ENCODE data around the gene KCTD21.
"Not testable (repeated sequence)": the region's sequence is repeated elsewhere in the genome, so short reads cannot be mapped to it uniquely, and the experiment has no call there.

KCTD21 gene

DNA sequence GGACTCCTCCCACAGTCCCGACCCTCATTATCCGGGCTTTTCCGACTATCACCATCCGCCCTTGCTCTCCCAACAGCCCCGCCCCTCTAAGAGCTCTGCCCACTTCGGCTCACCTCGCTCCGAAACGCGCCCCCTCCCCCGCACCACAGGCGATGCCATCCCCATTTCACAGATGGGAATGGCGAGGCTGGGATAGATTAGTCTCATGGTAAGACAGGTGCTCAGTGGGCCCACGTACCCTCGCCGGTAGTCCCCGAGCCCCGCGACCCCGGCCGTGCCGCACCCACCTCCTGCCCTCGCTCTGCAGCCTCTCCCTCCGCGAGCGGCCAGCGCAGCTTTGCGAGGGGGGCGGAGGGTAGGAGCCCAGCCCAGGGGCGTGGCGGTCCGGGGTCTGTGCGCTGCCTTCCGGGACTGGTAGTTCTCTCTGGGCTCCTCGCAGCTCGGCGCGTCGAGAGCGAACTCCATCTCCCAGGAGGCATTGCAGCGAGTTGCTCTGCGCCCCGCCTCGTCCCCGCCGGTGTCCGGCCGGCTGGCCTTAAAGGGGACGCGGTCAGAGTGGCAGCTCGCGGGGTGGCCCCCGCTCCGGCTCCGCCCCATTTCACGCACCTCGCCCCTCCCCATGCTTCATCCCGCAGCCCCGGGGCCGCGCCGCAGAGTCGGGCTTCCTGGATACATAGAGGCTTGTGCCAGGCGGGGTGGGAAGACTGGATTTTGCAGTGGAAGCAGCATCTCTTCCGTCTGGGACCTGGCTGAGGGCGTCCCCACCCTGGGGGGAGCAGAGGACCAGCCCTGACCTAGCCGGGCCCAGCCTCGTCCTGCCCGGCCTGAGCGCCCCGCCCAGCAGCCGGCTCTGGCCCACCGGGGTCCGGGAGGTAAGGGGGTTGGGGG is at the start of gene KCTD21, which contains the start of gene USP35:
Gene KCTD21, minus strand, starts transcription at position 341 of the 888 bp plus-strand sequence. CDS start 14,072 bp downstream, outside the sequence.
Gene USP35, plus strand, starts transcription at position 634 of the 888 bp plus-strand sequence. CDS start 7,327 bp downstream, outside the sequence.
- peak; percentile 92 to 93 for DNase-seq

DNA sequence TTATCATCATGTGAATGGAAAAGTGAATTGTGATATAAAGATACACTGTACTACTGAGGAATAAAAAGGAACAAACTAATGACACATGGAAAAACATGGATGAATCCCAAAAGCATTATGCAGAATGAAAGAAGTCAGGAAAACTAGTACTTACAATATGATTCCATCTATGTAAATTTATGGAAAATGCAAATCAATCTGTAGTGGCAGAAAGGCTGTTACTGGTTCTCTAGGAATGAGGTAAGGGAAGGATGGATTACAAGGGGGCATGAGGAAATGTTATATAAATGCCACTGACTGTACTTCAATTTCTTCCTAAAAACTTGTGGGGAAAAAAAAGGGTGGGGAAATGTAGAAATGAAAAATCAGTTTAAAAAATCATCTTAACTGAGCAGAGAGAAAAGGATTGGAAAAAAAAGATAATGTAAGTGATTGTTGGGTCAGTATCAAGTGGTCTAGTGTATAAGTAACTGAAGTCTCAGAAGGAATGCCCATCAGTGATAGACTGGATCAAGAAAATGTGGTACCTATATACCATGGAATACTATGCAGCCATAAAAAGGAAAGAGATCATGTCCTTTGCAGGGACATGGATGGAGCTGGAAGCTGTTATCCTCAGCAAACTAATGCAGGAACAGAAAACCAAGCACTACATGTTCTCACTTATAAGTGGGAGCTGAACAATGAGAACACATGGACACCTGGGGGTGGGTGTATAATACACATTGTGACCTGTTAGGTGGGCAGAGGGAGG is 49.0 kb upstream of the KCTD21 start:
- no peak for DNase-seq

GRCh38 chr11:78234006-78234405 is 45.6 kb upstream of the KCTD21 start:
- no peak for DNase-seq

DNA sequence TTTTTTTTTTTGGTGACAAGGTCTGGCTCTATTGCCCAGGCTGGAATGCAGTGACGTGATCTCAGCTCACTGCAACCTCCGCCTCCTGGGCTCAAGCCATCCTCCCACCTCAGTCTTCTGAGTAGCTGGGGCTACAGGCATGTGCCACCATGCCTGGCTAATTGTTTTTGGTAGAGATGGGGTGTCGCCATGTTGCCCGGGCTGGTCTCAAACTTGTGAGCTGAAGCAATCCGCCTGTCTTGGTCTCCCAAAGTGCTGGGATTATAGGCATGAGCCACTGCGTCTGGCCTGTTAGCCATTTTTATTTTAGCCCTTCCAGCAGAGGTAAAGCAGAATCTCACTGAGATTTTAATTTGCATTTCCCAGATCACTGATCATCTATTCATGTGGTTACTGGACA is 44.6 kb upstream of the KCTD21 start:
- not testable (repeated sequence) for DNase-seq

DNA sequence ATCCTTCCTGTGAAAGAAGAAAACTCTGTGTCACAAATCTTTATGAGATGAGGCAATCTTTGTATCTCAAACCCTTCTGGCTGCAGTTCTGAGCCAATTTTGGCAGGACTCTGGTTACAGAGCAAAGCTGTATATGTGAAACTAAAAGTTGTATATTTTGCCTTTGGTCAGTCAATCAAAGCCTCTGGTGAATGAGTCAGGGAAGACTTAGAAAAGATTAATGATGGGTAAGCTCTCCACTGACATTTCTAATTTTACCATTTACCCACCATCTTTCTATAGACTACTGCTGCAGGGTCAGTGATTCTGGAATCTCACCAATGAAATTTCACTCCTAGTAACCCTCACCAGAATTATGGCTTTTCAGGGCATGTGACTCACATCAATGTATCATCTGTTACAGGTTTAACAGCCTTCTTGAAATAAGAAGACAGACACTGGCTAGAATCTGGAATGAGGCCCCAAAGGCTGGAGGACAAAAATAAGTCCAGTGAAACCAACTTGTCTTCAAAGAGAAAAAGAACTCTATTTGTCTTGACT is 43.6 kb upstream of the KCTD21 start:
- no peak for DNase-seq

DNA sequence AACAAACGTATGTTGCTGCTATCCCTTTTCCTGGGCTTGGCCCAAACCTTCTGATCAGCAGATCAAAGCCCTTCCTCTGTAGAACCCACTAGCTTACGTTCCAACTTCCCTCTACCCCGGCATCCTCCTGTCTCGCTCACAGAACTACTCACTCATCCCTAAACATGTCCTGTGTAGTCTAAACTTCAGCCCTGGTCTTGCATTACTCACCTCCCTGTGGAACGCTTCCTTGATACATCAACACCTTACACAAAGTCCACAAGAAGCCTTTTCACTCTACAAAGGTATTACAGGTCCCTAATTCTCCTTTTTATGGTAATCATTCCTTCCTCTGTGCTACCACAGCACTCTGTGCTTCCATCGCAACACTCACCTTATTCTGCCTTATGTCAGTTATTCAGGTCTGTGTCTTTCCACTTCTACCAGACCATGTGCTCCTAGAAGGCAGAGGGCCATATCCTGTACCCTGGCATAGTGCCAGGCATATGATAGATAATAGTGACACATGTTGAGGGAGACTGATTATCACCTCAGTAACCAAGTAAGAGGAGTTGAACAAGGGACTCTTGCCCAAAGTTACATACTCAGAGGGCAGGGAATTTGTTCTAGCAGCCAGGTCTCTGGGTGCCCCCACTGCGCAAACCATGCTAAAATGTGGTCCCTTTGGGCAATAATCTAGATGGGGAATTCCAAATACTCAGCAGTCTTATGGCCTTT is 41.9 kb upstream of the KCTD21 start:
- DNase-seq = no peak

GRCh38 chr11:78229106-78229505 is 40.7 kb upstream of the KCTD21 start:
- no peak for DNase-seq

DNA sequence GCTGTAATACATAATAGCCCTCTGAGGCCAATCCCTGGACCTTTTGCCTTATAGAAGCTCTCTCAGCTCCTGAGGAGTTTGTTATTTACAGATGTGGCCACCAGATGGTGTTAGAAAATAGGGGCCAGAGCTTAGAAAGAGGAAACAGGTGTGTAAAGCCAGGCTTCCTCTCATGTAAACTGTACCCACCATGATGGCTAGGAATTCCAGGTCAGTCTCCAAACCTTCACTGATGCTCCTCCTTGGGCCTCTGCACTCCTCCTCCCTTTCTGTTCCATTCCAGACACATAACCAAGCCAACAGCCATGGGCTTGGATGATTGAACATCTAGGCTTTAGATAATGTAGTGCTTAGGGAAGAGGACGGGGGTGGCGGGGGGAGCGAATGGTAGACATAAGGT is 40.0 kb upstream of the KCTD21 start:
- no peak for DNase-seq

GRCh38 chr11:78227921-78228320 is 39.5 kb upstream of the KCTD21 start:
- DNase-seq = no peak

- DNase-seq = no peak
Measured at GRCh38 chr11:78226684-78227680, 38.6 kb upstream of the KCTD21 start.

DNA sequence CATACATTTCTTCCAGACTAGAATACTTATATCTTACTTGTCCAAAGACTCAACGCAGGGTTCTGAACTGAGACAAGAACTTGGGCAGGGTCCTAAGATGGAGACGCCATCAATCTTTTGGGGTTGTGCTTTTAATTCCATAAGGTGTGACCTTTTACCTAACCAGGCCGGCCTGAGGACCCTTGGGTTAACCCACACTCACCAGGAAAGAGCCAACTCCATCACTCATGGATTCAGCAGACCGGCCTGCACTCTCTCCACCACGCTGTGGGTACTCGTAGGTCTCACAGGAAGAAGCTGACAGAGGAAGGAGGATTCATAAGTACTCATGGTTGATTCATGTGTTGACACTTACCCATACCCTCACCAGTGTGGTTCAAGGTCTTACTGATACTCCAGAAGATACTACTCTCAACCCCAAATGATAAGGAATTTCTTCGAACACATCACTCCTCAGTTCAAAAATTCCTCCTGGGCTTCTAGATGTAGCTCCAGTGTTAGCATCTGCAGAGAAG is 36.5 kb upstream of the KCTD21 start:
- no peak for DNase-seq

DNA sequence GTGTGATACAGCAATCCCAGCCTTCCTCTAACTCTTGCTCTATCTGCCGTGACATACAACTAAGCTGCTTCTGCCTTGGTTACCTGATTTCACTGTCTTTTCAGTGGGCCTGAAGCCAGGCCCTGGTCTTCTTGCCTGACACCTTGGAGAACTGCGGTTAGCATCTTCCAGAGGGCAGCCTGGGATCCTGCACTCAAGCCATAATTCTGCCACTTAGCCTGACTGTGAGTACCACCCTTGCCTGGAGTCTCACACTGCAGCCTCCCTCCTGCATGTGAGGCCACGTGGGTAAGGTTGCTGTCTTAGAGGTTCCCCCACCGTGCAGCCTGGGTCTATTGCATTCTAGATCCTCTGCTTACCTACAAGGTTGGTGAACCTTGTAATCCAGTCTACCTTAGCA is 36.1 kb upstream of the KCTD21 start:
- no peak for DNase-seq

DNA sequence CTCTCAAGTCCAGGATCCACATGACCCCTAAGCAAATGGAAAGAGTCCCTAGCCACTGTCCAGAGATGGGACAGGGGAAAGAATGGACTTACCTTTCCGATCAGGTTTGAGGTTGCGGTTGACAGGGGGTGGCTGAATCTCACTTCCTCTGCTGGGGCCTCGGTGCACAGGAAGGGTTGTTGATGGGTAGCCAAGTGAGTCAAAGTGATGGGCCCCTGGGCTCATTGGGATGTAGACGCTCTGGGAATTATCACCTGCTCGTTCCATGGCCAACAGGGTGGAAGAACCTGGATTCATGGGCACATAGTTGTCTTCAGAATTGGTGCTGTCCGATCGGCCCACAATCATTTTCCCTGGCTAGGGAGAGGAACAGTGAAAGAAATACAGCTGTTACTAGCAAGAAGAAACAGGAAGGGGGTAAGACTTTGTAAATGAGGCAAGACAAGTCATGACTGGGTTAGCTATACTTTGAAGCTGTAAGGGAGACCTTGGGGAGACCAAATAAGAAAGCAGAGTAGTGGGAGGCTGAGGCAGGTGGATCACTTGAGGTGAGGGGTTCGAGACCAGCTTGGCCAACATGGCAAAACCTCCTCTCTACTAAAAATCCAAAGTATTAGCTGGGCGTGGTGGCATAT is 35.0 kb upstream of the KCTD21 start:
- no peak for DNase-seq

DNA sequence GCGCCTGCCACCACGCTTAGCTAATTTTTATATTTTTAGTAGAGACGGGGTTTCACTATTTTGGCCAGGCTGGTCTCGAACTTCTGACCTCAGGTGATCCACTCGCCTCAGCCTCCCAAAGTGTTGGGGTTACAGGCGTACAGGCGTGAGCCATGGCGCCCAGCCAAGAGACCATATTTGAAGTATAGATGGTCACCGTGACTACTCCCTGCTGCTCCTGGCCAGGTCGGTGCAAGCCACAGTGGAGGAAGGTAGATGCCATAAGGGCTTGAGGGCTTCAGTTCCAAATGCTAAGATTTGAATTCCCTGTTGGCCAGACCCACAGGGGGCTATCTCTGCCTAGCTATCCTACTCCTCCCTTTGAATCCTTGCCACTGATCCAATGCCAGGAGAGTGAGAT is 34.3 kb upstream of the KCTD21 start:
- not testable (repeated sequence) for DNase-seq

GRCh38 chr11:78221396-78222315 is 33.2 kb upstream of the KCTD21 start:
- DNase-seq = no peak

DNA sequence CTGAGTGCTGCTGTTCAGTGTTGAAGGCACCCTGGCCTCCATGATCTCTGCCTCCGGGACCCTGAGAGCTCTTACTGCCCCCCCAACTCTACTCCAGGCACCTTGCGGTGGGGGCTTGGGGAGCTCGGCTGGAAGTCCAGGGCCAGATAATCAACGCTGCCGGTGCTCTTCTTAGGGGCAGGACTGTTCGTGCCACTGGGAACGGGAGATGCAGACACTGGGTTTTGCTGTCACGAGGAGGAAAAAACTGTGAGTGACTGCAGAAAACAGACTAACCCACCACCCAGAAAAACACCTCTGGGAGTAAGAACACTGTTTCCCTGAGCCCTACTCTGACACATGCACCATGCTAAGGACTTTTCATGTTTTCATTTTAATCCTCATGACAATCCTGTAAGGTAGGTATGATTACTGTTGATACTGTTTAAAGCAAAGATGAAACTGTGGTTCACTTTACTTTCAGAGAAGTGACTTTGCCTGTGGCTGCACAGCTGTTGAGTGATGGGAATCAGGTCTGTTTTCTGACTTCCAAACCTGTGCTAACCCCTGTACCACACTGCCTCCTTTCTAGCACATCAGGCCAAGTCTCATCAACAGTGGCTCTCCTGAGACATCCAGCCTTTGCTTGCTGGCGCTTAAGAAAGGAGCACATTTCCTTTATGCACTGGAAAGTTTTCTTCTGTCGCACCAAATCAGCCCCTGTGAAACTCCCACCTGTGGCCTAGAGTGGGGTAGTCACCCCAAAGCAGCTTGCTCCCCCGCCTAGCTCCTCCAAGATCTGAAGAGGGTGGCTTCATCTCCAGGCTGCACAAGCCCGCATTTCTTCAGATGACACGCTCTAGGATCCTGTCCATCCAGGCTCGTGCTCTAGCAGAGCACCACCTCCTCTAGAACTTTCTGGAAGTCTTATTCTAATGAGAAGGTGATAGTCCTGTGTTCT is 32.1 kb upstream of the KCTD21 start:
- no peak for DNase-seq

DNA sequence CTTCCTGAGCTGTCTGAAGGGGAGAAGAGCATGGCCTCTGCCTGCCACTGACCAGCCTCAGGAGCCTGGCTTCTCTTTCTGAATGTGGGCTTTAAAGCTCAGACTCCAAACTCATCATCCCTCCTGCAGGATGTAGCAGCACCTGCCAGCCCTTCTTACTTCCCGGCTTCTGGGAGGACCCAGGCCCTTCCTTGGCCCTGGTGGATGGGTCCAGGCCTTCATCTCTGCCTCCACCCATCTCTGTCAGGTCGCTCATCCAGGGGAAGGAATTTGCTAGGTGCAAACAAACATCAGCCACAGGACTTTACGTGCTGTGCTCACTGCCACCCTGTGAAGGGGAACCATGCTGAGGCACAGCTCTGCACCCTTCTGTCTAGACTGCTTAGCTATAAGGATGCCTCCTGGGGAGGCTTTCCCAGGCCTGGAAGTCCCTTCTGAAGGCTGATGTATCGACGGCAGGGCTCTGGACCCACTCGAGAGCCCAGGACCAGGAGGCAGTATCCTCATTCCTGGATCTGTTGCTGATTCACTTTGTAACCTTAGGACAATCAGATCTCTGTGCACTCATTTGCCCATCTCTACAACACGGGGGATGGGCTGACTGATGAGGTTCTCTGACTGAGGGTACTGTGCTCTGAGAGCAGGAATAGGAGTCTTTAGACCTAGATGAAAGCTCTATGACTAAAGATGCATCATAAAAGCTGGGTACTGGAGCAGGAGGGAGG is 31.2 kb upstream of the KCTD21 start:
- no peak for DNase-seq
